Endometrium (tissue), 2 donors: ENCODE results near the gene NFIC.
"Not testable (repeated sequence)": the region's sequence is repeated elsewhere in the genome, so short reads cannot be mapped to it uniquely, and the experiment has no call there.

Source experiments
- FAIRE-seq: peaks from 2 replicates; lab custom pipeline; 2012; peaks lifted over from hg19 to GRCh38; lab: Jason Lieb, UNC
- donor health status: control.
- donor health status: control.

Gene NFIC

GRCh38 chr19:3452942-3453214 is 86.5 kb downstream of the NFIC start:
- FAIRE-seq, result not testable (repeated sequence)

- FAIRE-seq, result no peak
These were observed 87.5 kb downstream of the NFIC start for GRCh38 chr19:3453840-3454239.

GRCh38 chr19:3454656-3455392 is 88.4 kb downstream of the NFIC start:
- no peak for FAIRE-seq

GRCh38 chr19:3455393-3455955 is 89.1 kb downstream of the NFIC start:
- FAIRE-seq, result no peak

GRCh38 chr19:3455960-3456601 is 89.7 kb downstream of the NFIC start:
- FAIRE-seq, result no peak

- no peak for FAIRE-seq
These were observed 90.6 kb downstream of the NFIC start for GRCh38 chr19:3456925-3457527.

GRCh38 chr19:3457528-3458228 is 91.3 kb downstream of the NFIC start:
- FAIRE-seq, result no peak

GRCh38 chr19:3458229-3459088 is 92.1 kb downstream of the NFIC start:
- FAIRE-seq, result no peak

GRCh38 chr19:3459089-3459881 is 92.9 kb downstream of the NFIC start:
- FAIRE-seq, result no peak

- no peak for FAIRE-seq
These were observed 93.7 kb downstream of the NFIC start for GRCh38 chr19:3459965-3460582.

- FAIRE-seq, result no peak
These were observed 96.8 kb downstream of the NFIC start for GRCh38 chr19:3462991-3463713.

GRCh38 chr19:3463714-3464586 is 97.6 kb downstream of the NFIC start:
- FAIRE-seq, result no peak

GRCh38 chr19:3464587-3465235 is 98.3 kb downstream of the NFIC start:
- no peak for FAIRE-seq

- no peak for FAIRE-seq
These were observed 99.2 kb downstream of the NFIC start for GRCh38 chr19:3465552-3465951.

GRCh38 chr19:3466635-3467034 is 100.3 kb downstream of the NFIC start:
- FAIRE-seq, result no peak

- no peak for FAIRE-seq
These were observed 101.2 kb downstream of the NFIC start for GRCh38 chr19:3467437-3468198.

- no peak for FAIRE-seq
These were observed 101.8 kb downstream of the NFIC start for GRCh38 chr19:3468211-3468610.
